ENCODE measurements around the gene ZNF710. TPM values are rescaled to one million over a fixed set of nuclear protein-coding genes. Genes with fewer than 3 reads are reported as not detected.
A peak's percentile ranks its signal among the peaks of the same experiment; 100 is the strongest.
"Not testable (repeated sequence)": the region's sequence is repeated elsewhere in the genome, so short reads cannot be mapped to it uniquely, and the experiment has no call there.

Gene ZNF710, protein sequence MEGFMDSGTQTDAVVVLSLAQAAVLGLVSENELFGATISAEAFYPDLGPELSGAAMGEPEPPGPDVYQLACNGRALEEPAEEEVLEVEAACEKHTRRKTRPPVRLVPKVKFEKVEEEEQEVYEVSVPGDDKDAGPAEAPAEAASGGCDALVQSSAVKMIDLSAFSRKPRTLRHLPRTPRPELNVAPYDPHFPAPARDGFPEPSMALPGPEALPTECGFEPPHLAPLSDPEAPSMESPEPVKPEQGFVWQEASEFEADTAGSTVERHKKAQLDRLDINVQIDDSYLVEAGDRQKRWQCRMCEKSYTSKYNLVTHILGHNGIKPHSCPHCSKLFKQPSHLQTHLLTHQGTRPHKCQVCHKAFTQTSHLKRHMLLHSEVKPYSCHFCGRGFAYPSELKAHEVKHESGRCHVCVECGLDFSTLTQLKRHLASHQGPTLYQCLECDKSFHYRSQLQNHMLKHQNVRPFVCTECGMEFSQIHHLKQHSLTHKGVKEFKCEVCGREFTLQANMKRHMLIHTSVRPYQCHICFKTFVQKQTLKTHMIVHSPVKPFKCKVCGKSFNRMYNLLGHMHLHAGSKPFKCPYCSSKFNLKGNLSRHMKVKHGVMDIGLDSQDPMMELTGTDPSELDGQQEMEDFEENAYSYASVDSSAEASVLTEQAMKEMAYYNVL
- total RNA-seq (10 to 100 TPM in 1 of 2 donors, 1 to 10 TPM in 1; 5.3 to 11.4 TPM), polyA plus RNA-seq (ENCODE audit: insufficient read length in 2 of 2) (10 to 100 TPM; 23.6 to 33.0 TPM)
- long read RNA-seq, donor 1, full-length matches to known transcripts, result 3 of 121 reads
- long read RNA-seq, donor 1, partial matches to known transcripts, result 118 of 121 reads
- long read RNA-seq, donor 1, other reads (novel, unspliced or antisense), result 0 of 121 reads
- long read RNA-seq, donor 2, partial matches to known transcripts, result 33 of 35 reads
- long read RNA-seq, donor 2, other reads (novel, unspliced or antisense), result 0 of 35 reads
- long read RNA-seq, donor 3, partial matches to known transcripts, result 54 of 60 reads
- long read RNA-seq, donor 3, other reads (novel, unspliced or antisense), result 5 of 60 reads
- long read RNA-seq, donor 4, full-length matches to known transcripts, result 2 of 2 reads
- long read RNA-seq, donor 4, partial matches to known transcripts, result 0 of 2 reads
- long read RNA-seq, donor 4, other reads (novel, unspliced or antisense), result 0 of 2 reads

DNA sequence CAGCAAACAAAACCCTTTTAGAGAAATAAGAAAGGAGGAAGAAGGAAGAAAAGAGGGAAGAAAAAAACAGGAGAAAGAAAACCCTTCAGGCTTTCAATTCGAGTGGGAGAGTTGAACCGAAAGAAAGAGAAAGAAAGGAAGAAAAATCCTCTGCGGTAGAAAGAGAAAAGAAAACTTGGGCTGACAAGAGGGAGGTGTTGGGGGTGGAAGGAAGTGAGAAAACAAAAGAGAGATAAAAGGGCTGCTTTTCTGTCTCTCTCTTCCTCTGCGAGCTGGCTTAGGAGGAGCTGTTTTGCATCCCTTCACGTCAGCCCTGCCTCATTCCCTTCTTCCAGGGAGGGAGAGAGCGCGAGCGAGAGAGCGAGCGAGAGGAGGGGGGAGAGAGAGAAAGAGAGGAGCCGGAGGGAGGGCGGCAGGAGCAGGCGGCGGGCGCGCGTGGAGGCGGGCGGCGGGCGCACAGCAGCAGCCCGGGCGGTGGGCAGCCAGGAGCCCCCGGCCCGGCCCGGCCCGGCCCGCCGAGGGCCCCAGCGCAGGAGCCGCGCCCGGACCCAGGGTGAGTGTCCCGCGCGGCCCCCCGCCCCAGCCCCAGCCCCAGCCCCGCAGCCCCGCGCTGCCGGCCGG is at the start of gene ZNF710:
Gene ZNF710 (plus strand): TSS at position 263 of the 621 bp plus-strand sequence. CDS start 65,814 bp downstream, outside the sequence.
- H3K4me3 ChIP-seq (ENCODE audit: low read depth, low read length), result peak within 1 kb of the TSS; percentile 70
- H3K9me3 ChIP-seq (ENCODE audit: control insufficient read depth, insufficient read depth, low read length), result no peaks in the 10 kb centered on the region
- H3K36me3 ChIP-seq (ENCODE audit: control insufficient read depth, insufficient read depth, low read length), result peaks cover 3% of the 10 kb centered on the region
- peak within 1 kb of the TSS; percentile 85 for H3K27ac ChIP-seq (ENCODE audit: low read depth, low read length)
- no peaks in the 10 kb centered on the region for H3K27me3 ChIP-seq (ENCODE audit: control insufficient read depth, insufficient read depth, low read length)
- peak in 5 of 6 donors; percentile 50 to 96 (median 70) for DNase-seq (ENCODE audit: low read depth in 4 of 6, low spot score in 6 of 6)
- WGBS (ENCODE audit: insufficient coverage), result 0% methylated on average over 28 of the region's 42 CpGs
- H3K4me1 ChIP-seq (ENCODE audit: control insufficient read depth, insufficient read depth, low read length), result peaks cover 41% of the 10 kb centered on the region

DNA sequence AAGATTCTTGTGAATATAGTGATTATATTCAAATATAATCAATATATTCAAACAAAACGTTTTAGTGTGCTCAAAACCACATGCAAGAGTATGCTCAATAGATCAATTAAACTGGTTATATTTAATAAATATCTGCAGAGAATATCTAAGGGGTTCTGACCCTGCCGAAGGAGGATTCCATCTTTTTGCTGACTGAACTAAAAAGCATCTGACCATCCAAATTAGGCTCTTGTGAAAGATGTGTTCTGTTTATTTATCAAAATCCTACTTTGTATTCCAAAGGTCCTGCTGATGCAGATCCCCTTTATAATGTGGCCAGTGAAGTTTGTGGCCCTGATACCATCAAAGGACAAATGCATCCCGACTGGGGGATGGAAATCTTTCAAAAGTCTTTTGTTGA is 46.6 kb upstream of the ZNF710 start:
- H3K9me3 ChIP-seq (ENCODE audit: control insufficient read depth, insufficient read depth, low read length), result no peaks in the 10 kb centered on the region
- no peaks in the 10 kb centered on the region for H3K27me3 ChIP-seq (ENCODE audit: control insufficient read depth, insufficient read depth, low read length)
- H3K4me1 ChIP-seq (ENCODE audit: control insufficient read depth, insufficient read depth, low read length), result no peaks in the 10 kb centered on the region
- no peak overlapping the region for H3K4me3 ChIP-seq (ENCODE audit: low read depth, low read length)
- no CpG with 5 or more reads among the region's 3 CpGs for WGBS (ENCODE audit: insufficient coverage)
- H3K36me3 ChIP-seq (ENCODE audit: control insufficient read depth, insufficient read depth, low read length), result no peaks in the 10 kb centered on the region
- no peak for DNase-seq (ENCODE audit: low read depth in 4 of 6, low spot score in 6 of 6)
- H3K27ac ChIP-seq (ENCODE audit: low read depth, low read length), result no peak overlapping the region

DNA sequence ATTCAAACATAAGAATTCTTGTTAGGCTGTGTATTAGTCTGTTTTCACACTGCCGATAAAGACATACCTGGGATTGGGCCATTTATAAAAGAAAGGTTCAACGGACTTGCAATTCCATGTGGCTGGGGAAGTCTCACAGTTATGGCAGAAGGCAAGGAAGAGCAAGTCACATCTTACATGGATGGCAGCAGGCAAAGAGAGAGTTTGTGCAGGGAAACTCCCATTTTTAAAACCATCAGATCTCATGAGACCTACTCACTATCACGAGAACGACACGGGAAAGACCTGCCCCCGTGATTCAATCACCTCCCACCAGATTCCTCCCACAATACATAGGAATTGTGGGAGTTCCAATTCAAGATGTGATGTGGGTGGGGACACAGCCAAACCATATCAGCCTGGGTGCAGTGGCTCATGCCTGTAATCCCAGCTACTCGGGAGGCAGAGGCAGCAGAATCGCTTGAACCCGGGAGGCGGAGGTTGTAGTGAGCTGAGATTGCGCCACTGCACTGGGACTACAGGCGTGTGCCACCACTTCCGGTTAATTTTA is 45.6 kb upstream of the ZNF710 start:
- not testable (repeated sequence) for H3K36me3 ChIP-seq (ENCODE audit: control insufficient read depth, insufficient read depth, low read length); H3K9me3 ChIP-seq (ENCODE audit: control insufficient read depth, insufficient read depth, low read length); H3K27ac ChIP-seq (ENCODE audit: low read depth, low read length); H3K27me3 ChIP-seq (ENCODE audit: control insufficient read depth, insufficient read depth, low read length); H3K4me3 ChIP-seq (ENCODE audit: low read depth, low read length); H3K4me1 ChIP-seq (ENCODE audit: control insufficient read depth, insufficient read depth, low read length); DNase-seq (ENCODE audit: low read depth in 4 of 6, low spot score in 6 of 6)
- WGBS (ENCODE audit: insufficient coverage), result 98% methylated on average over 7 of the region's 13 CpGs

DNA sequence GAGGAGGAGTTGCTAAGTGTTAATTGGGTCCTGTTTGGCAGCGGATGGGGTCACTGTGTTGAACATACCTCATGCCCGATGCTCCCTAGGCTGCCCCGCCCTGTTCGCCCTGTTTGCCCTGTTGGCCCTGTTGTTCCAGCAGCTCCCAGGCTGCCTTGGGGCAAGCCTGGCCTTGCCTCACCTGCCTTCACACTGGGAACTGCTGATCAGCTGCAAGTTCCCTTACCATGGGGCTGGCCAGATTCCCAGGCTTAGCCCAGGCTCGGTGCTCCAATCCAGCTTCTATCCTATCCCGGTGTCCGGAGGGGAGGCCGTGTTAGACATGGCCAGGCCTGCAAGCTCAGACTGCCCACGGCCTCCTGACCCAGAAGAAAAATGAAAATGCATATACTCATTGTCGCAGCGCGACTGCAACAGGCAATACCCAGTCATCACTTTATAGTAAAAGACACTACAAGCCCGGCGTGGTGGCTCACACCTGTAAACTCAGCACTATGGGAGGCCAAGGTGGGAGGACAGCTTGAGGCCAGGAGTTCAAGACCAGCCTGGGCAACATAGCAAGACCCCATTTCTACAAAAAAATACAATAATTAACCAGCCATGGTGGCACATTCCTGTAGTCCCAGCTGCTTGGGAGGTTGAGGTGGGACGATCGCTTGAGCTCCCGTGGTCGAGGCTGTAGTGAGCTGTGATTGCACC is 42.9 kb upstream of the ZNF710 start:
- DNase-seq (ENCODE audit: low read depth in 4 of 6, low spot score in 6 of 6), result no peak
- H3K9me3 ChIP-seq (ENCODE audit: control insufficient read depth, insufficient read depth, low read length), result no peaks in the 10 kb centered on the region
- H3K4me1 ChIP-seq (ENCODE audit: control insufficient read depth, insufficient read depth, low read length), result no peaks in the 10 kb centered on the region
- H3K27ac ChIP-seq (ENCODE audit: low read depth, low read length), result no peak overlapping the region
- H3K36me3 ChIP-seq (ENCODE audit: control insufficient read depth, insufficient read depth, low read length), result no peaks in the 10 kb centered on the region
- no peaks in the 10 kb centered on the region for H3K27me3 ChIP-seq (ENCODE audit: control insufficient read depth, insufficient read depth, low read length)
- WGBS (ENCODE audit: insufficient coverage), result 89% methylated on average over 15 of the region's 18 CpGs
- H3K4me3 ChIP-seq (ENCODE audit: low read depth, low read length), result no peak overlapping the region

DNA sequence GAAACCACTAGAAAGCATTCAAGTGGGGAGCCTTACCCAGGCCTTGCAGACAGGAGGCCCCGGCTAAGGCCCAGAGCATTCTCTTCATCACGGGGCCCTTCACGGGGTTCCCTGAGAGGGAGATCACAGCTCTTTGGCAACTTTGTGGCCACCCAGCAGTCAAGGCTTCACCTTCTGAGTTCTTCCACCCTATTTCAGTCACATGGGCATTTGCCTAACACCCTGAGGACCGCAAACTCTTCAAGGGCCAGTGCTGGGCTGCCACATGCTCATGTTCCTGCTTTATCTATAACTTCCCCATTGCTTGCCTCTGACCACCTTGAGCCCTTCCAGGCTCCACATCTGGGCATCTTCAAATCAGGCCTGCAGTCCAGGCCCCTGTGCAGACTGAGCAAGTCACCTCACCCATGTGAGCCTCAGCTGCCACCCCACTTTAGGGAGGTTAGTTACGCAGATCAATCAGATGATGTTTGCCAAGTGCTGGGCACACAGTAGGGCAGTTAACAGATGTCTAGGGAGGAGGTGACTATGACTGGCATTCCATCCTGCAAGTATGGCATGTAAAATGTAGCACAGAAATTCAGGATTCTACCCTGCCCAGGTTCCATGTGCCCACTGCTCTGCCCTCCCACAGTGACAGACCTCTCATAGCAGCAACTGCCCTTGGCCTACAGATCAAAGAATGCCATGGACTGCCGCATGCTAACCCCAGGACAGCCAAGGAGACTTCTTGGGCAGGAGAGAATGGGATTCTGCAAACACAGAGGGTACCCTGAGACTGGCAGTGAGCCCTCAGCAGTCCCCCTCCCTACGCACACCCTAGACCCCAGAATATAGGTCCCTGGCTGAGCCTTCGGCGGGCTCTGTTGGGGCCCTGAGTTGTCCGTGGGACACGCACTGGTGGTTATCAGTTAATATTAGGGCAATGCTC is 37.6 kb upstream of the ZNF710 start:
- DNase-seq (ENCODE audit: low read depth in 4 of 6, low spot score in 6 of 6), result no peak
- Histone ChIP-seq H3K27ac (ENCODE audit: low read depth, low read length) (no peak overlapping the region), H3K4me3 (ENCODE audit: low read depth, low read length) (no peak overlapping the region), H3K27me3 (ENCODE audit: control insufficient read depth, insufficient read depth, low read length) (no peaks in the 10 kb centered on the region), H3K36me3 (ENCODE audit: control insufficient read depth, insufficient read depth, low read length) (no peaks in the 10 kb centered on the region), H3K4me1 (ENCODE audit: control insufficient read depth, insufficient read depth, low read length) (peaks cover 6% of the 10 kb centered on the region), H3K9me3 (ENCODE audit: control insufficient read depth, insufficient read depth, low read length) (no peaks in the 10 kb centered on the region)
- 93% methylated on average over 5 of the region's 11 CpGs for WGBS (ENCODE audit: insufficient coverage)

DNA sequence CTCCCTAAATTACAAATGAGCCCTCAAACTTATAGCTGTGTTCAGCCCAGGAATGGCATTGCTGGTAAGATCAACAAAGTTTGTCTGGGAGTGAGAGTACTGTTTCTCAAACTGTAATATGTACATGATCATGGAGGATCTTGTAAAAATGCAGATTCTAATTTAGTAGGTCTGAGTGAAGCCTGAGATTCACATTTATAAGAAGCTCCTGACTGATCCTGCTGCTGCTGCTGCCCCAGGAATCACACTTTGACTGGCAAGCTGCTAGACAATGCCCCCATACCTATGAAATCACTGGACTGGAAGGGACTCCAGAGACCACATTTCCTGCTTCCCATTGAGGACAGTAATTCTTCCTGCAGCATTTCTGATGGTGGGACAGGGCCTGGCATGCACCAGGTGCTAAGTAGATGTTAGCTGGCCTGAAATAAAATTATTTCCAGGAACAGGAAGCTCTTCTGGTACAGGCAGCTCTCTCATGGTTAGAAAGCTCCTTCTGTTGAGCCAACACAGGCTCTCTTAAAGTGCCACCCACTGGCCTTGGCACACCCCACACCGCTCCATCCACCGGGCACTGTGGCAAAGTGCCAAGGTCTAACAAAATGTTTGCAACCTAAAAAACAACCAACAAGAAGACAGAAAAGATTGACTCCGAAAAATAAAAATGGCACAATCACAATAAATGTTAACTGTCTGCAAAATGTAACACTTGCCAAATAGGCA is 36.7 kb upstream of the ZNF710 start:
- H3K36me3 ChIP-seq (ENCODE audit: control insufficient read depth, insufficient read depth, low read length), result no peaks in the 10 kb centered on the region
- no CpG with 5 or more reads among the region's 3 CpGs for WGBS (ENCODE audit: insufficient coverage)
- H3K27me3 ChIP-seq (ENCODE audit: control insufficient read depth, insufficient read depth, low read length), result no peaks in the 10 kb centered on the region
- peaks cover 6% of the 10 kb centered on the region for H3K4me1 ChIP-seq (ENCODE audit: control insufficient read depth, insufficient read depth, low read length)
- no peak overlapping the region for H3K4me3 ChIP-seq (ENCODE audit: low read depth, low read length)
- H3K9me3 ChIP-seq (ENCODE audit: control insufficient read depth, insufficient read depth, low read length), result no peaks in the 10 kb centered on the region
- no peak overlapping the region for H3K27ac ChIP-seq (ENCODE audit: low read depth, low read length)
- peak in 2 of 6 donors; percentile 26 to 29 for DNase-seq (ENCODE audit: low read depth in 4 of 6, low spot score in 6 of 6)

DNA sequence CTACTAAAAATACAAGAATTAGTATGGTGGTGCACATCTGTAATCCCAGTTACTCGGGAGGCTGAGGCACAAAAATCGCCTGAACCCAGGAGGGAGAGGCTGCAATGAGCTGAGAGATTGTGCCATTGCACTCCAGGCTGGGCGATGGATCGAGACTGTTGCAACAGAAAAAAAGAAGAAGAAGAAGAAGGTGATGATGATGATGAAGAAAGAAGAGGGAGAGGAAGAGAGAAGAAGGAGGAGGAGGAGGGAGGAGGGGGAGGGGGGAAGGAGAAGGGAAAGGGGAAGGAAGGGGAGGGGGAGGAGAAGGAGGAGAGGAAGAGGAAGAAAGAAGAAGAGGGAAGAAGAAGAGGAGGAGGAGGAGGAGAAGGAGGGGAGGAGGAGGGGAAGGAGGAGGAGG is 33.2 kb upstream of the ZNF710 start:
- no peaks in the 10 kb centered on the region for H3K9me3 ChIP-seq (ENCODE audit: control insufficient read depth, insufficient read depth, low read length)
- no peak overlapping the region for H3K4me3 ChIP-seq (ENCODE audit: low read depth, low read length)
- H3K36me3 ChIP-seq (ENCODE audit: control insufficient read depth, insufficient read depth, low read length), result no peaks in the 10 kb centered on the region
- no peaks in the 10 kb centered on the region for H3K27me3 ChIP-seq (ENCODE audit: control insufficient read depth, insufficient read depth, low read length)
- no peak overlapping the region for H3K27ac ChIP-seq (ENCODE audit: low read depth, low read length)
- H3K4me1 ChIP-seq (ENCODE audit: control insufficient read depth, insufficient read depth, low read length), result peaks cover 12% of the 10 kb centered on the region
- DNase-seq (ENCODE audit: low read depth in 4 of 6, low spot score in 6 of 6), result no peak
- WGBS (ENCODE audit: insufficient coverage), result 95% methylated on average over 4 of the region's 4 CpGs

Data from spinal cord (tissue), 10 donors.